Measurements from ENCODE around the gene CDK5RAP2. TPM values are rescaled to one million over a fixed set of nuclear protein-coding genes. Genes with fewer than 3 reads are reported as not detected.

CDK5RAP2 gene
- total RNA-seq, 1 donor from 2014 or later, result 16.8 TPM

- DNase-seq (ENCODE audit: low read depth), result no peak
- no peaks in the 10 kb centered on the region for H3K27me3 ChIP-seq (ENCODE audit: control insufficient read depth, insufficient read depth, low read length)
- no peaks in the 10 kb centered on the region for H3K36me3 ChIP-seq (ENCODE audit: control insufficient read depth, insufficient read depth, low read length)
- no peak overlapping the region for H3K4me3 ChIP-seq (ENCODE audit: low read depth, low read length)
- TF ChIP-seq CTCF (IDR thresholded peaks at IDR 0.05; ENCODE audit: insufficient read depth, low read length, severe bottlenecking), result no peak
- FAIRE-seq, result no peak
These were observed 13.9 kb upstream of the CDK5RAP2 start for GRCh38 chr9:120593955-120594277.

- no peak for TF ChIP-seq CTCF (IDR thresholded peaks at IDR 0.05; ENCODE audit: insufficient read depth, low read length, severe bottlenecking)
These were observed 13.4 kb upstream of the CDK5RAP2 start for GRCh38 chr9:120593250-120593954.

GRCh38 chr9:120592210-120592609 is 12.2 kb upstream of the CDK5RAP2 start:
- FAIRE-seq, result no peak
- H3K4me3 ChIP-seq (ENCODE audit: low read depth, low read length), result no peak overlapping the region
- H3K27me3 ChIP-seq (ENCODE audit: control insufficient read depth, insufficient read depth, low read length), result no peaks in the 10 kb centered on the region
- DNase-seq (ENCODE audit: low read depth), result no peak
- H3K36me3 ChIP-seq (ENCODE audit: control insufficient read depth, insufficient read depth, low read length), result no peaks in the 10 kb centered on the region
- TF ChIP-seq CTCF (IDR thresholded peaks at IDR 0.05; ENCODE audit: insufficient read depth, low read length, severe bottlenecking), result no peak

More at GRCh38 chr9:120593250-120593954, 13.4 kb upstream of the CDK5RAP2 start:
- Histone ChIP-seq H3K4me3 (ENCODE audit: low read depth, low read length) (no peak overlapping the region), H3K36me3 (ENCODE audit: control insufficient read depth, insufficient read depth, low read length) (no peaks in the 10 kb centered on the region), H3K27me3 (ENCODE audit: control insufficient read depth, insufficient read depth, low read length) (no peaks in the 10 kb centered on the region)
- no peak for FAIRE-seq
- DNase-seq (ENCODE audit: low read depth), result no peak

- Histone ChIP-seq H3K4me3 (ENCODE audit: low read depth, low read length) (no peak overlapping the region), H3K36me3 (ENCODE audit: control insufficient read depth, insufficient read depth, low read length) (no peaks in the 10 kb centered on the region), H3K27me3 (ENCODE audit: control insufficient read depth, insufficient read depth, low read length) (no peaks in the 10 kb centered on the region)
- DNase-seq (ENCODE audit: low read depth) (no peak), FAIRE-seq (no peak)
- TF ChIP-seq CTCF (IDR thresholded peaks at IDR 0.05; ENCODE audit: insufficient read depth, low read length, severe bottlenecking), result no peak
These were observed 7.4 kb upstream of the CDK5RAP2 start for GRCh38 chr9:120587328-120587727.

DNA sequence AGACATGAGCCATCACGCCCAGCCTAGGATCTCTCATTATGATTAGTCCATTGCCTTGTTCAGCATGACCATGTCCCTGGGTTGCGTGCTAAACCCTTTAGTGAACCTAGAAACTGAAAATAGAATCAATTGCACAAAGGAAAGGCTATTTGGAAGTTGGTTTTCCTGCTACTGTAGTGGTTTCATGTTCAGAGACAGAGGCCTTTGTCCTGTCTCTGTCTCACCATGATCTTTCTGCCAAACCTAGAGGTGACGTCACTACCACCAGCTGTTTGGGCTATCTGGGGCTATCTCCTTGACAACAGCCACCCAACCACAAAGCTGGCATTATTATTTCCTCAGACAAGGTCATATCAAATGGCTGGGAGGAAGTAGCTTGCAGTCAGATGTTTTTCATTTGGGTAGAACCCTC is 4.0 kb upstream of the CDK5RAP2 start:
- no peak for TF ChIP-seq CTCF (IDR thresholded peaks at IDR 0.05; ENCODE audit: insufficient read depth, low read length, severe bottlenecking)
- no peak for FAIRE-seq
- no peaks in the 10 kb centered on the region for H3K27me3 ChIP-seq (ENCODE audit: control insufficient read depth, insufficient read depth, low read length)
- H3K4me3 ChIP-seq (ENCODE audit: low read depth, low read length), result no peak overlapping the region
- DNase-seq (ENCODE audit: low read depth), result peak; percentile 67
- no peaks in the 10 kb centered on the region for H3K36me3 ChIP-seq (ENCODE audit: control insufficient read depth, insufficient read depth, low read length)
